Testis (tissue), 3 donors: ENCODE data around the gene EEIG1. TPM values are rescaled to one million over a fixed set of nuclear protein-coding genes. Genes with fewer than 3 reads are reported as not detected.
A peak's percentile ranks its signal among the peaks of the same experiment; 100 is the strongest.

ENCODE experiments used
- DNase-seq: peaks from one replicate; pipeline ENCODE4 v3.0.0-alpha.2; 2019
- H3K27ac ChIP-seq, 2 donors: fragments of 200-600 bp; sonication (generic); one replicate each; pipeline ENCODE4 v1.5.1; 2019
- H3K27me3 ChIP-seq: fragments of 200-600 bp; sonication (generic); one replicate; pipeline ENCODE4 v1.5.1; 2019
- H3K36me3 ChIP-seq: fragments of 200-600 bp; sonication (generic); one replicate; pipeline ENCODE4 v1.5.1; 2017; ENCODE audit warnings: low read depth; ENCODE audit errors: missing control alignments
- H3K4me1 ChIP-seq: fragments of 200-600 bp; sonication (generic); one replicate; pipeline ENCODE4 v1.5.1; 2019
- H3K4me3 ChIP-seq, 2 donors: fragments of 200-600 bp; sonication (generic); one replicate each; pipeline ENCODE4 v1.5.1; 2017 to 2019
- H3K9me3 ChIP-seq: fragments of 200-600 bp; sonication (generic); one replicate; pipeline ENCODE4 v1.5.1; 2017
- POLR2A ChIP-seq: fragments of 450-650 bp; IDR thresholded peaks from one replicate; pipeline ENCODE4 v1.6.1; 2017; ENCODE audit warnings: antibody characterized with exemption, mild to moderate bottlenecking, moderate library complexity
- WGBS, 2 donors: methylation state at CpG; one replicate each; pipeline ENCODE4 v1.1.5; 2018; 5-methylcytosine and 5-hydroxymethylcytosine counted together
- intact Hi-C: fragments of 100-400 bp; cut with DNase I; formaldehyde crosslinking; loops from one replicate; pipeline ENCODE4 v1.15.1; 2023; ENCODE audit warnings: low total_unique reads
- polyA plus RNA-seq: library from polyadenylated mRNA; stranded (reverse); fragments of 350-450 nt; fragmentation: Illumina TruSeq; extraction: RNeasy Lipid Tissue Mini Kit (QIAGEN cat#74804); gene quantifications from one replicate; pipeline ENCODE4 v1.2.3, GENCODE V29; 2014; ENCODE audit warnings: low read depth, low replicate concordance; ENCODE audit not compliant: insufficient read depth
- total RNA-seq, 2 donors: library from RNA; depleted of rRNA; stranded (reverse); fragments of >200 nt; gene quantifications; one replicate each; pipeline ENCODE4 v1.2.3, GENCODE V29; 2016
- TF ChIP-seq, protein P1 (sequence below), 3 experiments: fragments of 450-650 bp in 2 of 3; fragments of 200-600 bp in 1 of 3; sonication (generic) in 1 of 3; IDR thresholded peaks; one replicate each; pipeline ENCODE4 v1.5.1; 2016 to 2019; ENCODE audit warnings: antibody characterized with exemption in 3 of 3, mild to moderate bottlenecking in 2 of 3, moderate library complexity in 1 of 3

EEIG1 gene
- total and polyA plus RNA-seq, 3 donors from 2014 or later, result 75.7 to 129 (median 119) TPM

DNA sequence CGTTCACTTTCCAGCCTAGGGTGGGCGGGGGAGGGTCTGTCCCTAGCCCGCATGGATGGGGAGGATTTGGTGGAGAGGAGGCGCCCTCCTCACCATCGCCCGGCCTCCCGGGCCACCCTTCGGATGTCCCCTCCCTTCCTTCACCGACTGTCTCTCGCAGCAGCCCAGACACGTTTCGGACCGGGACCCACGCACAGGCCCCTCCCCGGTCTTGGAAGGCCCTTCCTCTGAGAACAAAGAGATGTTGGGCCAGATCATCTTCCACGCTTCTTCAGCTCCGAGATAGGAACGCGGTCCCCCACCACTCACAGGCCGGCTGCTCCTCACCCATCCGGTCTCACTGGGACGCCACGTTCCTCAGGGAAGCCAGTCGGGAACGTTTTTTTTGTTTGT, 42.5 kb downstream of the EEIG1 start:
- 14 to 23% methylated on average over 24 to 25 of the region's 25 CpGs for WGBS, 2 donors
- DNase-seq, result no peak
- Histone ChIP-seq H3K4me3 (peak overlapping the region; percentile 66 to 76), H3K4me1 (peaks cover 42% of the 10 kb centered on the region), H3K27me3 (no peaks in the 10 kb centered on the region), H3K9me3 (no peaks in the 10 kb centered on the region), H3K36me3 (no peaks in the 10 kb centered on the region), H3K27ac (peak overlapping the region; percentile 26 to 83)
- TF ChIP-seq, protein P1, sequence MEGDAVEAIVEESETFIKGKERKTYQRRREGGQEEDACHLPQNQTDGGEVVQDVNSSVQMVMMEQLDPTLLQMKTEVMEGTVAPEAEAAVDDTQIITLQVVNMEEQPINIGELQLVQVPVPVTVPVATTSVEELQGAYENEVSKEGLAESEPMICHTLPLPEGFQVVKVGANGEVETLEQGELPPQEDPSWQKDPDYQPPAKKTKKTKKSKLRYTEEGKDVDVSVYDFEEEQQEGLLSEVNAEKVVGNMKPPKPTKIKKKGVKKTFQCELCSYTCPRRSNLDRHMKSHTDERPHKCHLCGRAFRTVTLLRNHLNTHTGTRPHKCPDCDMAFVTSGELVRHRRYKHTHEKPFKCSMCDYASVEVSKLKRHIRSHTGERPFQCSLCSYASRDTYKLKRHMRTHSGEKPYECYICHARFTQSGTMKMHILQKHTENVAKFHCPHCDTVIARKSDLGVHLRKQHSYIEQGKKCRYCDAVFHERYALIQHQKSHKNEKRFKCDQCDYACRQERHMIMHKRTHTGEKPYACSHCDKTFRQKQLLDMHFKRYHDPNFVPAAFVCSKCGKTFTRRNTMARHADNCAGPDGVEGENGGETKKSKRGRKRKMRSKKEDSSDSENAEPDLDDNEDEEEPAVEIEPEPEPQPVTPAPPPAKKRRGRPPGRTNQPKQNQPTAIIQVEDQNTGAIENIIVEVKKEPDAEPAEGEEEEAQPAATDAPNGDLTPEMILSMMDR (IDR thresholded peaks at IDR 0.05), result no peak
- no peak for TF ChIP-seq POLR2A
- intact Hi-C loops, result no loop called here

DNA sequence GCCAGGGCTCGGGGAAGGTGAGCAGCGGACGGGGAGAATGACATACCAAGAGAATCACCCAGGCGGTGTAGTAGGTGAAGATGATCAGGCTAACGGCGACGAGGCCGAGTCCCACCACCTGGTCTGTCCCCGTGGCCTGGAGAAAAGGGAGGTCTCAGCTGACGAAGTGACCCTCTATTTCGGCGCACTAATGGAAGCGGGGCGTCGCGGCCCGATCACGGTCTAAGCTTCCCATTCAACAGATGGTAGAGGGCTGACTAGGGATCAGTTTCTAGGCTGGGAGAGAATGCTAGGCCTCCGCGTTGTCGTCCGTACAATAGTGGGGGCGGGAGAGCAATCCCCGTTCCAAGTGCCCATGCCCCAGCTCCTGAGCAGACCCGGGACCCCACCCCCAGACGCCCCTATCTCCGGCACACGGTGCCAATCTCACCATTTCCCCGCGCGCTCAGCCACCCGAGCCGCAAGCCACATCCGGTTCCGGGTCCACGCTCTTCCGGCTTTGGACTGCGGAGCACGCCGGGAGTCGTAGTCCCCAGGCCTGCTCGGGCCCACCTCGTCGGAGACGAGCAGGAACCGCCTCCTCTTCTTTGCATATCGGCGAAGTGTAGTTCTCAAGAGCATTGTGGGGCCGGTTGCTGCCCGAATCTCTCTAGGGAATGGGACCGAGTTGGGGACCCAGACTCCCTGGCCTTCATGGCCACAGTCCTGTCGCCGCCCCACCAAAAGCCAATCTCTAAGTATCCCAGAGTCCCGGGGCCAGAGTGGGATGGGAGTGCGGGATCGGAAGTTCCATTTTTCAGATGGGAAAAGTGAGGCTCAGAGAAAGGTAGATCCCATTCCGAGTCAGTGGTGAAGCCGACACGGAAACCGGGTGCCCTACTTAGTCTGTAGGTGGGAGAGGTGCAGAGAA, 43.1 kb downstream of the EEIG1 start, which contains the start of gene DPM2:
DPM2 (minus strand) TSS at position 467 of the 910 bp plus-strand sequence; CDS start at position 433, 34 bp downstream.
- intact Hi-C loops, result no loop called here
- peak within 1 kb of the TSS; percentile 66 to 76 for H3K4me3 ChIP-seq
- H3K36me3 ChIP-seq, result no peaks in the 10 kb centered on the region
- peak; percentile 88 for DNase-seq
- no peaks in the 10 kb centered on the region for H3K27me3 ChIP-seq
- H3K27ac ChIP-seq, result peak within 1 kb of the TSS; percentile 26 to 83
- H3K9me3 ChIP-seq, result no peaks in the 10 kb centered on the region
- TF ChIP-seq, protein P1 (IDR thresholded peaks at IDR 0.05), result no peak
- no peak for TF ChIP-seq POLR2A
- peaks cover 40% of the 10 kb centered on the region for H3K4me1 ChIP-seq
- WGBS, 2 donors, result 3 to 4% methylated on average over 19 to 60 of the region's 60 CpGs

DNA sequence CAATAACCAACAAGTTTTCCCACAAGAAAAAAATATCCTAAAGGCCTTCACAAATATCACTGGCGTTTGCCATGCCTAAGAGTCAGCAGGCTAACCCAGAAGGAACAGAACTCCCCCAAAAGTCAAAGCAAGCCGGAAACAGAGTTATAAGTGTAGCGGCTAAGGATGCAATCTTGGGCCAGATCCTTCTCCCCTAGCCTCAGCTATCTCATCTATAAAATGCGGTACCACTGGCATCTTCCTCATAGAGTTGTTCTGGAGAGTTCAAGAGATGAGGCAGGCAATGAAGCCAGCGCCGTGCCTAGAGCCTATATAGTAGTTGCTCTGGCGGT, 43.8 kb downstream of the EEIG1 start:
- H3K4me1 ChIP-seq, result peaks cover 34% of the 10 kb centered on the region

DNA sequence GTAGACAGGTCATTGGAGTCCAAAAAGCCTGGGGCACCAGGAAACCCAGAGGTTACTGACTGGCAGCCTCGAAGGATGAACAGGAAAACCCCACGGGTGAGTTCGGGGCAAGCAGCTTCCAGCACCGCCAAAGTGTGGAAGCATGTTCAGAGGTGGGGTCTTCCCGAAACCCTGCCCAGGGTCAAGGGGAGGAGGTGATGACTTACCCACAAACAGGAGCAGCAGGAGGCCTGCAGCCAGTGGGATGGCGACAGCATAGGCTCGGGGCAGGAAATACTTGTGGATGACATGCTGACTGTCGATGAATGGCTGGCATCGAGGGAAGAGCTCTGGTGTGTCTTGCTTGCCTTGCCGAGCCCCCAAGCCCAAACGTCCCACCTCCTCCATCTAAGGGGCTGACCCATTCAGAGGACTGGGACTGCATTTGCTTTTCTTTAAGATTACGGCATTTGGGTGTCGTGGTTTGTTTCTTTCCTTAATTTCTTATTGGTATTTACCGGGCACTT, 44.4 kb downstream of the EEIG1 start:
- peaks cover 28% of the 10 kb centered on the region for H3K4me1 ChIP-seq
- TF ChIP-seq, protein P1 (IDR thresholded peaks at IDR 0.05), result no peak
- no peak for TF ChIP-seq POLR2A
- no peak overlapping the region for H3K27ac ChIP-seq
- 73 to 83% methylated on average over 14 of the region's 14 CpGs for WGBS, 2 donors
- no peaks in the 10 kb centered on the region for H3K9me3 ChIP-seq
- intact Hi-C loops, result no loop called here
- H3K36me3 ChIP-seq, result no peaks in the 10 kb centered on the region
- H3K27me3 ChIP-seq, result no peaks in the 10 kb centered on the region
- no peak for DNase-seq
- no peak overlapping the region for H3K4me3 ChIP-seq

More for the DNA sequence above, 43.8 kb downstream of the EEIG1 start:
- peak overlapping the region; percentile 66 to 76 for H3K4me3 ChIP-seq
- no peaks in the 10 kb centered on the region for H3K36me3 ChIP-seq
- no peak overlapping the region for H3K27ac ChIP-seq
- 5 to 6% methylated on average over 7 of the region's 7 CpGs for WGBS, 2 donors
- DNase-seq, result no peak
- no peaks in the 10 kb centered on the region for H3K27me3 ChIP-seq
- no peaks in the 10 kb centered on the region for H3K9me3 ChIP-seq
- intact Hi-C loops, result no loop called here
- TF ChIP-seq POLR2A, result no peak
- TF ChIP-seq, protein P1 (IDR thresholded peaks at IDR 0.05), result no peak
